ENCODE data around the gene SH3RF3. TPM values are rescaled to one million over a fixed set of nuclear protein-coding genes. Genes with fewer than 3 reads are reported as not detected.

Gene SH3RF3
- total RNA-seq, 1 donor from 2014 or later = 59.5 TPM

DNA sequence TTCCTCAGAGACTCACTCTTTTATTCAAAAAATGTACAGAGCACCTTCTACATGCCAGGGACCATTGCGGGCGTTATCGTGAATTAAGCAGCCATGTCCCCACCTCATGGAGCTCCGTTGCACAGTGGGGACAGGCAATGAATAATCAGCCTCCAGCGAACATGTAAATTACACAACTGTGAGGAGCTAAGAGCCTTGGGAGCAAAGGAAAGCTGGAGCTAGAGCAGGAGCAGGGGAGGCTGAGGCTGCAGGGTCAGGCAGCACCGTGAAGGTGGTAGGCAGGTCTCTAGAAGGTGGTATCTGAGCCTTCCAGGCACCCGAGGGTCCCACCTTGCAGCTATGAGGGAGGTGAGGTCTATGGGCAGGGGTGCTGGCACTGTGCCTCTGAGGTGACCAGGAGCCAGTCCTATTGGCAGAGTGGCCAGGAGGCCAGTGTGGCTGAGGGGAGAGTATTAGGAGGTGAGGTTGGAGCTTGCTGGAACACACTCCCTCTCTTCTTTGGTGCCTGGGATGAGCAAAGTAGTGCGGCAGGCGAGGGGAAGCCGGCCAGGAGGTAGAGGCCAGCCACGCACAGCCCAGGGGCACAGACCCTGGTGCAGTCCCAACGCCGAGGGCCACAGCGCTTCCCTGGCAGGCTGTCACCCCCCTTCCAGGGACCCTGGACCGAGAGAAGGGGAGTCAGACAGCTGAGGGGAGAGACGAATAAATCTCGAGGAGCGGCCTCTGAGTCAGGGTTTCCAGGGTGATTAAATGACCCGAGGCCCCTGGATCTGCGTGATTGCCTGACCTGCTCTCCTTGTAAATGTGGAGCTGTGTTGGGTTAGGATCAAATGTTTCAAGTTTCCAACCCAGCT, 317.5 kb downstream of the SH3RF3 start:
- no peaks in the 10 kb centered on the region for H3K27me3 Mint-ChIP-seq (ENCODE audit: low read depth)
- TF ChIP-seq, protein P1, sequence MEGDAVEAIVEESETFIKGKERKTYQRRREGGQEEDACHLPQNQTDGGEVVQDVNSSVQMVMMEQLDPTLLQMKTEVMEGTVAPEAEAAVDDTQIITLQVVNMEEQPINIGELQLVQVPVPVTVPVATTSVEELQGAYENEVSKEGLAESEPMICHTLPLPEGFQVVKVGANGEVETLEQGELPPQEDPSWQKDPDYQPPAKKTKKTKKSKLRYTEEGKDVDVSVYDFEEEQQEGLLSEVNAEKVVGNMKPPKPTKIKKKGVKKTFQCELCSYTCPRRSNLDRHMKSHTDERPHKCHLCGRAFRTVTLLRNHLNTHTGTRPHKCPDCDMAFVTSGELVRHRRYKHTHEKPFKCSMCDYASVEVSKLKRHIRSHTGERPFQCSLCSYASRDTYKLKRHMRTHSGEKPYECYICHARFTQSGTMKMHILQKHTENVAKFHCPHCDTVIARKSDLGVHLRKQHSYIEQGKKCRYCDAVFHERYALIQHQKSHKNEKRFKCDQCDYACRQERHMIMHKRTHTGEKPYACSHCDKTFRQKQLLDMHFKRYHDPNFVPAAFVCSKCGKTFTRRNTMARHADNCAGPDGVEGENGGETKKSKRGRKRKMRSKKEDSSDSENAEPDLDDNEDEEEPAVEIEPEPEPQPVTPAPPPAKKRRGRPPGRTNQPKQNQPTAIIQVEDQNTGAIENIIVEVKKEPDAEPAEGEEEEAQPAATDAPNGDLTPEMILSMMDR (IDR thresholded peaks at IDR 0.05) = no peak
- peaks cover 65% of the 10 kb centered on the region for H3K4me1 Mint-ChIP-seq (ENCODE audit: low read depth)
- no peak for DNase-seq (ENCODE audit: low spot score)
- peak overlapping the region; percentile 2 for H3K4me3 Mint-ChIP-seq (ENCODE audit: unreplicated experiment)
- peaks cover 27% of the 10 kb centered on the region for H3K9me3 Mint-ChIP-seq (ENCODE audit: low read depth)
- H3K27ac Mint-ChIP-seq (ENCODE audit: unreplicated experiment) = peak overlapping the region; percentile 98
- peaks cover 45% of the 10 kb centered on the region for H3K36me3 Mint-ChIP-seq (ENCODE audit: low read depth)

DNA sequence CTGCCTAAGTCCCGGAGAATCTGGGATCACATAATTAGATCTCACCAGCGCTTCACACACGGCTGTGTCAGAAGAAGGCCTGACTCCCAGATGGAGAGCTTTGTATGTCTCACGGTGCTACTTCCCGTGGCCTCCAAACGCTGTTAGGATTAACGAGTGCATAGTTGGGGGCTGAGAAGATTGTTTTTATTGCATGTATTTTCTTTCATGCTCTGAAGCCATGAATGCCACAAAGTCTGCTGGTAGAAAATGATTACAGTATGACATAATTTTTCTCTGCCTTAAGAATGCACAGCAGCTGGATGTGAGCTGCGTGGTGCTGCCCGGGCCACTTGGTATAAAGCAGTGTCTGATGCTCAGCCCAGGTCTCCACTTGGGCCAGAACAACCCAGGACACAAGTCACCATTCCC, 318.3 kb downstream of the SH3RF3 start:
- Mint-ChIP-seq H3K4me1 (ENCODE audit: low read depth) (peaks cover 71% of the 10 kb centered on the region), H3K36me3 (ENCODE audit: low read depth) (peaks cover 48% of the 10 kb centered on the region), H3K27ac (ENCODE audit: unreplicated experiment) (peak overlapping the region; percentile 98), H3K9me3 (ENCODE audit: low read depth) (peaks cover 23% of the 10 kb centered on the region), H3K4me3 (ENCODE audit: unreplicated experiment) (peak overlapping the region; percentile 25), H3K27me3 (ENCODE audit: low read depth) (no peaks in the 10 kb centered on the region)
- DNase-seq (ENCODE audit: low spot score) = no peak
- TF ChIP-seq, protein P1 (IDR thresholded peaks at IDR 0.05) = no peak

DNA sequence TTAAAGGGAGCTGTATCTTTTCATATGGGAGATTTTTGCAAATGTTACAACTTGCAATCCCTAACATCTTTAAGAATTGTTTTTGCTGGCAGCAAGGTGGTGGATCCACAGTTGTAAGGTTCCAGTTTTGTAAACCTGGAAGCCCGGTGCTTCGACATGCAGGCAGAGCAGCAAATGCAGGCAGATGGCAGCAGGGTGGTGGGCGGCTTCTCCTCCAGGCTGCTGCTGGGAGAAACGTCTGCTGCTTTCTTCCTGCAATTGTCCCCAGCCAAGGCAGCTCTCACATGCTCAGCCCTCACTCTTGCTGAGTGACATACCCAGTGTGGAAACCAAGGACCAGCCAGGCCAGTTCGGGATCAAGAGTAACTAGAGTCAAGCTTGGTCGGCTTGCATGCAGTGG, 318.8 kb downstream of the SH3RF3 start:
- no peak for DNase-seq (ENCODE audit: low spot score)
- peak overlapping the region; percentile 98 for H3K27ac Mint-ChIP-seq (ENCODE audit: unreplicated experiment)

DNA sequence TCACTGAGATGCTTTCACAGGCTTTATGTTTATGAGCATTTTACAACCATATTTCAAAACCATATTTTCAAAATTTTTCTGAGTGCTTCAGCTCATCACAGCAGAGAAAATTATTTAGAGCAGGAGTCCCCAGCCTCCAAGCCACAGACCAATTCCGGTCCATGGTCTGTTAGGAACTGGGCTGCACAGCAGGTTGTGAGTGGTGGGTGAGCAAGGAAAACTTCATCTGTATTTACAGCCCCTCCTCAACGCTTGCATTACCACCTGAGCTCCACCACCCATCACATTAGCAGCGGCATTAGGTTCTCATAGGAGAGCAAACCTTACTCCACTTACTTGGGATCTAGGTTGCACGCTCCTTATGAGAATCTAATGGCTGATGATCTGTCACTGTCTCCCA, 319.2 kb downstream of the SH3RF3 start:
- Mint-ChIP-seq H3K9me3 (ENCODE audit: low read depth) (peaks cover 17% of the 10 kb centered on the region), H3K4me3 (ENCODE audit: unreplicated experiment) (no peak overlapping the region), H3K36me3 (ENCODE audit: low read depth) (peaks cover 41% of the 10 kb centered on the region), H3K4me1 (ENCODE audit: low read depth) (peaks cover 76% of the 10 kb centered on the region), H3K27ac (ENCODE audit: unreplicated experiment) (peak overlapping the region; percentile 98), H3K27me3 (ENCODE audit: low read depth) (no peaks in the 10 kb centered on the region)
- TF ChIP-seq, protein P1 (IDR thresholded peaks at IDR 0.05) = no peak
- no peak for DNase-seq (ENCODE audit: low spot score)

More for the DNA sequence above, 318.8 kb downstream of the SH3RF3 start:
- Mint-ChIP-seq H3K4me3 (ENCODE audit: unreplicated experiment) (no peak overlapping the region), H3K9me3 (ENCODE audit: low read depth) (peaks cover 18% of the 10 kb centered on the region), H3K36me3 (ENCODE audit: low read depth) (peaks cover 43% of the 10 kb centered on the region), H3K27me3 (ENCODE audit: low read depth) (no peaks in the 10 kb centered on the region), H3K4me1 (ENCODE audit: low read depth) (peaks cover 74% of the 10 kb centered on the region)
- TF ChIP-seq, protein P1 (IDR thresholded peaks at IDR 0.05) = no peak

DNA sequence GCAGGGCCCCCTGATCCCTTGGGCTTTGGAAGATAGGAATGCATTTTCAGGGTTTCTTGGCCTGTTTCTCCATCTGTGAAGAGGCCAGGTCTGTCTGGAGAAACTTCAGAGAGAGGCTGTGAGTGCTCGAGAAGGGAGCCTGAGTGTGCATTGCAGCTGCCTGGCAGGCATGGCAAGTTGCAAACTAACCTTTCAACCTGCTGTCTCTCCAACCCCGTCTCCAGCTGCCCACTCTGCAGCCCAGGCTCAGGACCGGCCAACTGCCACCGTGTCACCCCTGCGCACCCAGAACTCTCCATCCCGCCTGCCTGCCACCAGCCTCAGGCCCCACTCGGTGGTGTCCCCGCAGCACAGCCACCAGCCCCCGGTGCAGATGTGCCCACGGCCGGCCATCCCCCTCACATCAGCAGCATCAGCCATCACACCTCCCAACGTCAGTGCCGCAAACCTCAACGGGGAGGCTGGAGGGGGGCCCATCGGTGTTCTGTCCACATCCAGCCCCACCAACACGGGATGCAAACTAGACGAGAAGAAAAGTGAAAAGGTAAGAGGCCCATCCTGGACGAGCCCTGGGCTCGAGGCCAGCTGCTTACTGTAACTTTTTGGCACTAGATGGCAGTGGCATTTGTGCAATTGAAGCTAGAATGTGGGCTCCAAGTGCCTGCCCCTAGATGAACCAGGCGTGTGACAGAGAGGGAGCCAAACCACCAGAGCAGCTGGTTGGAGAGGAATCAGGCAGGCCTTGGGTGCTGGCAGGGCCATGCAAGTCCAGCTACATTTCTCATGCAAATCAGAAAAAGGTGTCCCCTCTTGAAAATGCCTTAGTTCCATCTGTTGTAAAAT, 320.2 kb downstream of the SH3RF3 start:
- H3K27me3 Mint-ChIP-seq (ENCODE audit: low read depth) = no peaks in the 10 kb centered on the region
- H3K36me3 Mint-ChIP-seq (ENCODE audit: low read depth) = peaks cover 39% of the 10 kb centered on the region
- peaks cover 82% of the 10 kb centered on the region for H3K4me1 Mint-ChIP-seq (ENCODE audit: low read depth)
- TF ChIP-seq, protein P1 (IDR thresholded peaks at IDR 0.05) = peak; percentile 55
- no peak for DNase-seq (ENCODE audit: low spot score)
- H3K4me3 Mint-ChIP-seq (ENCODE audit: unreplicated experiment) = no peak overlapping the region
- peak overlapping the region; percentile 78 for H3K27ac Mint-ChIP-seq (ENCODE audit: unreplicated experiment)
- peaks cover 11% of the 10 kb centered on the region for H3K9me3 Mint-ChIP-seq (ENCODE audit: low read depth)

Measured in chondrocyte (in vitro differentiated cells).